B cell (primary cell): ENCODE data around the gene SLC35B2. TPM values are rescaled to one million over a fixed set of nuclear protein-coding genes. Genes with fewer than 3 reads are reported as not detected.

ENCODE experiments used
- ATAC-seq: fragments of 200-7000 bp; cut with Tn5 transposase; one replicate; pipeline ENCODE4 v1.10.0; 2021; ENCODE audit warnings: low read depth, mild to moderate bottlenecking, moderate number of reproducible peaks, moderate library complexity
- CTCF ChIA-PET: fragments of 350-600 bp; sonication (Branson Sonifier 250); formaldehyde crosslinking; loops from one replicate; lab custom pipeline; 2021; ENCODE audit warnings: antibody characterized with exemption, inconsistent platforms; lab: Charles Lee
- POLR2A ChIA-PET: fragments of 350-600 bp; sonication (Branson Sonifier 250); formaldehyde crosslinking; loops from one replicate; lab custom pipeline; 2021; ENCODE audit warnings: antibody characterized with exemption; lab: Charles Lee
- DNase-seq: peaks from one replicate; pipeline ENCODE4 v3.0.0; 2013
- H2AFZ ChIP-seq: 2 replicates; pipeline ENCODE4 v1.6.1; 2012; ENCODE audit warnings: mild to moderate bottlenecking, low read depth, low read length; ENCODE audit not compliant: insufficient read depth, poor library complexity, severe bottlenecking
- H3K27ac ChIP-seq, 2 donors: 1 replicate in 1 of 2; 2 replicates in 1 of 2; pipeline ENCODE4 v1.5.1; 2012 to 2013; ENCODE audit warnings: low read length in 2 of 2, mild to moderate bottlenecking in 2 of 2, moderate library complexity in 1 of 2
- H3K27me3 ChIP-seq, 4 experiments: fragments of 200-600 bp in 1 of 4; sonication (generic) in 1 of 4; replicated peaks in 1 of 4; 1 replicate in 2 of 4; 2 replicates in 2 of 4; pipeline versions ENCODE4 v1.6.1 to v1.7.0; 2013 to 2016; ENCODE audit warnings: low read length in 3 of 4, mild to moderate bottlenecking in 2 of 4, mixed read lengths in 1 of 4, moderate library complexity in 1 of 4; ENCODE audit not compliant: insufficient read depth in 4 of 4, control insufficient read depth in 3 of 4; ENCODE audit errors: control extremely low read depth in 1 of 4
- H3K36me3 ChIP-seq, 2 experiments: replicated peaks in 1 of 2; 1 replicate in 1 of 2; 2 replicates in 1 of 2; pipeline versions ENCODE4 v1.6.1 to v1.7.1; 2013; ENCODE audit warnings: low read length in 1 of 2; ENCODE audit not compliant: insufficient read depth in 2 of 2, control insufficient read depth in 1 of 2; ENCODE audit errors: control extremely low read depth in 1 of 2, extremely low read depth in 1 of 2
- H3K4me1 ChIP-seq, 2 donors: fragments of 200-600 bp in 1 of 2; sonication (generic) in 1 of 2; 1 replicate in 1 of 2; 2 replicates in 1 of 2; pipeline versions ENCODE4 v1.5.1 to v1.6.1; 2013 to 2017; ENCODE audit warnings: low read length in 2 of 2; ENCODE audit not compliant: control insufficient read depth in 2 of 2, insufficient read depth in 2 of 2
- H3K4me2 ChIP-seq: replicated peaks from 2 replicates; pipeline ENCODE3; 2012; ENCODE audit warnings: mild to moderate bottlenecking, low read depth, low read length; ENCODE audit not compliant: poor library complexity, severe bottlenecking
- H3K4me3 ChIP-seq, 5 experiments: fragments of 200-600 bp in 1 of 5; sonication (generic) in 1 of 5; 1 replicate in 3 of 5; 2 replicates in 2 of 5; pipeline versions ENCODE4 v1.5.1 to v1.7.0; 2011 to 2016; ENCODE audit warnings: low read length in 4 of 5, mild to moderate bottlenecking in 4 of 5, low read depth in 2 of 5, control low read depth in 1 of 5, moderate library complexity in 1 of 5; ENCODE audit not compliant: insufficient read depth in 1 of 5; ENCODE audit errors: control extremely low read depth in 1 of 5, extremely low read depth in 1 of 5
- H3K79me2 ChIP-seq: fragments of 200-600 bp; sonication (generic); one replicate; pipeline ENCODE4 v1.6.0; 2016; ENCODE audit warnings: low read length; ENCODE audit not compliant: control insufficient read depth, insufficient read depth
- H3K9ac ChIP-seq: fragments of 200-600 bp; sonication (generic); 2 replicates; pipeline ENCODE4 v1.6.1; 2017; ENCODE audit warnings: mild to moderate bottlenecking, low read length, moderate library complexity
- H3K9me3 ChIP-seq, 3 donors: one replicate each; pipeline versions ENCODE4 v1.6.1 to v1.7.1; 2013; ENCODE audit warnings: low read length in 2 of 3; ENCODE audit not compliant: control insufficient read depth in 2 of 3, insufficient read depth in 1 of 3; ENCODE audit errors: control extremely low read depth in 1 of 3
- H4K20me1 ChIP-seq: 2 replicates; pipeline ENCODE4 v1.6.0; 2012; ENCODE audit warnings: mild to moderate bottlenecking, low read length; ENCODE audit not compliant: insufficient read depth, control insufficient read depth, poor library complexity, severe bottlenecking
- H3K27ac Mint-ChIP-seq: one replicate; pipeline ENCODE4 v1.8.0; 2021; ENCODE audit warnings: mixed read lengths
- H3K27me3 Mint-ChIP-seq: one replicate; pipeline ENCODE4 v1.8.0; 2021; ENCODE audit warnings: mixed read lengths
- H3K4me1 Mint-ChIP-seq: one replicate; pipeline ENCODE4 v1.8.0; 2021; ENCODE audit warnings: mixed read lengths
- H3K4me3 Mint-ChIP-seq: one replicate; pipeline ENCODE4 v1.8.0; 2021; ENCODE audit warnings: mixed read lengths
- H3K9me3 Mint-ChIP-seq: one replicate; pipeline ENCODE4 v1.8.0; 2022; ENCODE audit warnings: mixed read lengths; ENCODE audit not compliant: insufficient read depth
- EZH2 ChIP-seq: IDR thresholded peaks from 2 replicates; pipeline ENCODE4 v1.6.1; 2012; ENCODE audit warnings: borderline replicate concordance, low read depth, mild to moderate bottlenecking, moderate library complexity, low read length; ENCODE audit not compliant: insufficient read depth, poor library complexity, severe bottlenecking
- WGBS: methylation state at CpG from one replicate; pipeline ENCODE4 v1.1.5; 2013; ENCODE audit warnings: missing lambda C conversion rate; ENCODE audit not compliant: insufficient coverage; 5-methylcytosine and 5-hydroxymethylcytosine counted together
- intact Hi-C: fragments of 100-400 bp; cut with micrococcal nuclease; formaldehyde crosslinking; loops from one replicate; pipeline ENCODE4 v1.10.0; 2022
- polyA plus RNA-seq: library from polyadenylated mRNA; depleted of rRNA; stranded (reverse); fragments of >200 nt; gene quantifications from 2 replicates; pipeline ENCODE4 v1.2.3, GENCODE V29; 2012
- total RNA-seq, 2 donors: library from RNA; stranded (reverse); fragments of 120-200 nt in 1 of 2; gene quantifications; 1 replicate in 1 of 2; 2 replicates in 1 of 2; pipeline versions ENCODE4 v1.2.3 to v1.2.4, GENCODE V29; 2013 to 2022
- TF ChIP-seq, protein P1 (sequence below): fragments of 200-600 bp; IDR thresholded peaks from one replicate; pipeline ENCODE4 v1.8.0; 2022; ENCODE audit warnings: antibody characterized with exemption, mild to moderate bottlenecking

The SLC35B2 gene
- total and polyA plus RNA-seq, 2 donors (not counting 1 experiment from before 2014, with no cell fraction given), result 30.0 to 35.2 TPM

DNA sequence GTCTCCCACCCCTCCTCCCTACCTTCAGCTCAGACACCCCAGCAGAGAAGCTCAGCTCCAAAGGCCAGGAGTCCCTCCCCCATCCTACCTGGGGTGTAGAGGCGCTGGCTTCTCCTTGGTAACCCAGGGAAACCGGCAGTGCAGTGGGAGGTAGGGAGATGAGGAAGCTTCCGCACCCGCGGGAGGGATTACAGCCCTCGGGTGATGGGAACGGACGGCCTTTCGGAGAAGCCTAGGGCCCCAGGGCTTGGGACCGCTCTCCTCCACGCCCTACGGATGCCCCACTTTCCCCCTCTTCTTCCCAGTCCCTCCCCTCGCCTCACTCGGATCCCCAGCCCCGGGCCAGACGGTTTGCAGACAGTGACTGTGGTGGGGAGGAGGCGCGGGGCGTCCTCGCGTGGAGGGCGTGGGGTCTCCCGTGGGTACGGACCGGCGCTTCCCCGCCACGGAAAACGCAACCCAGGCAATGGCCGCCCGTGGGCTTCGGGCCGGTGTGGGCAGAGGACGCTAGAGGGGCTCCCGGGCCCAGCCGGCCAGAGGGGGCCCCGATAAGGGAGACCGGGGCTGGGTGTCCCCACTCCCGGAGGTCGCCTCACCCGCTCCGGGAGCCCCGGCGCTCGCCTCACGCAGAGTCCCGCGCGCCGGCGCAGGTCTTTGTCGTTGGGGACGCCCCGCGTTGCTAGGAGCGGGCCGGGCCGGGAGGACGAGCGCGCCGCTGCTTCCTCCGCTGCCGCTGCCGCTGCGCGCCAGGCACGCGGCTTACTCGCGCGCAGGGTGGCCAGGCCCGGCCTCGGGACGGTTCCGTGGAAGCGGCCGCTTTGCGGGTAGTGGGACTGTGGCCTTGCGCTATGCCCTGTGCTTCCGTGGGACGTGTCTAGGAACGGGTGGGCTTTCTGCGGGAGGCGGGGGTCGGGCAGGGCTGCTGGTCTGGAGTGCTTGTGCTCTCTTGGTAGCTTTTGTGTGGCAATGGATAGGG, 40.0 kb upstream of the SLC35B2 start:
- Mint-ChIP-seq H3K9me3 (no peaks in the 10 kb centered on the region), H3K27ac (peak overlapping the region; percentile 10), H3K4me3 (peak overlapping the region; percentile 69), H3K27me3 (peaks cover 34% of the 10 kb centered on the region), H3K4me1 (peaks cover 3% of the 10 kb centered on the region)
- ChIA-PET POLR2A (no interaction called here), CTCF (no interaction called here)
- peaks cover 0 to 7% (median 0%) of the 10 kb centered on the region in 3 donors for H3K9me3 ChIP-seq
- no peaks in the 10 kb centered on the region for H3K79me2 ChIP-seq
- intact Hi-C loops, result no loop called here
- no peak overlapping the region for H3K27ac ChIP-seq
- H3K36me3 ChIP-seq, result peaks cover 0 to 17% of the 10 kb centered on the region in 2 experiments
- H4K20me1 ChIP-seq, result peaks cover 7% of the 10 kb centered on the region
- H3K4me1 ChIP-seq, result peaks cover 13 to 19% of the 10 kb centered on the region in 2 donors
- peak overlapping the region; percentile 83 for H3K4me2 ChIP-seq
- H3K27me3 ChIP-seq, result peaks cover 0 to 41% (median 25%) of the 10 kb centered on the region in 4 experiments
- ATAC-seq, result peak; percentile 63
- TF ChIP-seq, protein P1, sequence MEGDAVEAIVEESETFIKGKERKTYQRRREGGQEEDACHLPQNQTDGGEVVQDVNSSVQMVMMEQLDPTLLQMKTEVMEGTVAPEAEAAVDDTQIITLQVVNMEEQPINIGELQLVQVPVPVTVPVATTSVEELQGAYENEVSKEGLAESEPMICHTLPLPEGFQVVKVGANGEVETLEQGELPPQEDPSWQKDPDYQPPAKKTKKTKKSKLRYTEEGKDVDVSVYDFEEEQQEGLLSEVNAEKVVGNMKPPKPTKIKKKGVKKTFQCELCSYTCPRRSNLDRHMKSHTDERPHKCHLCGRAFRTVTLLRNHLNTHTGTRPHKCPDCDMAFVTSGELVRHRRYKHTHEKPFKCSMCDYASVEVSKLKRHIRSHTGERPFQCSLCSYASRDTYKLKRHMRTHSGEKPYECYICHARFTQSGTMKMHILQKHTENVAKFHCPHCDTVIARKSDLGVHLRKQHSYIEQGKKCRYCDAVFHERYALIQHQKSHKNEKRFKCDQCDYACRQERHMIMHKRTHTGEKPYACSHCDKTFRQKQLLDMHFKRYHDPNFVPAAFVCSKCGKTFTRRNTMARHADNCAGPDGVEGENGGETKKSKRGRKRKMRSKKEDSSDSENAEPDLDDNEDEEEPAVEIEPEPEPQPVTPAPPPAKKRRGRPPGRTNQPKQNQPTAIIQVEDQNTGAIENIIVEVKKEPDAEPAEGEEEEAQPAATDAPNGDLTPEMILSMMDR, result no peak
- TF ChIP-seq EZH2, result no peak
- DNase-seq, result peak; percentile 53
- no peak overlapping the region for H2AFZ ChIP-seq
- H3K9ac ChIP-seq, result peak overlapping the region; percentile 52
- H3K4me3 ChIP-seq, result peak overlapping the region in 3 of 5 experiments; percentile 32 to 50 (median 44)
- 2% methylated on average over 81 of the region's 86 CpGs for WGBS
